ENCODE results near the gene ATG14.

DNA sequence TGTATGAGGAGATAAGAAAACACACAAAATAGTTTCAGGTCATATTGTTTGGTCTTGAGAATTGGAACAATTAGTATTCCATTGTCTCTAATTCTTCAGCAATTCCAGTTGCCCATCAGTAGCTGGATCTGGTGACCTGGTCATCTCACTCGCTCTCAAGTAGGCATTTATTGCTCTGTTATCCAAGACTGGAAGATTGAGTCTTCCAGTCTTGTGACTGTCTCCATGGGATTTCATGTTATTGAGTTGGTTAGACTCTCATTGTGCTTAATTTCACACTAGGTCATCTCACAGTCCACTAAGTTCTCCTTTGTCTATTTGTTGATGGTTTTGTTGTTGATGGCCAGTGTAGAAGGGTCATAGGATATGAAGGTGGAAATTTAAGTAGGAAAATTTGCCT, 92.9 kb downstream of the ATG14 start:
- TF ChIP-seq, protein P1, sequence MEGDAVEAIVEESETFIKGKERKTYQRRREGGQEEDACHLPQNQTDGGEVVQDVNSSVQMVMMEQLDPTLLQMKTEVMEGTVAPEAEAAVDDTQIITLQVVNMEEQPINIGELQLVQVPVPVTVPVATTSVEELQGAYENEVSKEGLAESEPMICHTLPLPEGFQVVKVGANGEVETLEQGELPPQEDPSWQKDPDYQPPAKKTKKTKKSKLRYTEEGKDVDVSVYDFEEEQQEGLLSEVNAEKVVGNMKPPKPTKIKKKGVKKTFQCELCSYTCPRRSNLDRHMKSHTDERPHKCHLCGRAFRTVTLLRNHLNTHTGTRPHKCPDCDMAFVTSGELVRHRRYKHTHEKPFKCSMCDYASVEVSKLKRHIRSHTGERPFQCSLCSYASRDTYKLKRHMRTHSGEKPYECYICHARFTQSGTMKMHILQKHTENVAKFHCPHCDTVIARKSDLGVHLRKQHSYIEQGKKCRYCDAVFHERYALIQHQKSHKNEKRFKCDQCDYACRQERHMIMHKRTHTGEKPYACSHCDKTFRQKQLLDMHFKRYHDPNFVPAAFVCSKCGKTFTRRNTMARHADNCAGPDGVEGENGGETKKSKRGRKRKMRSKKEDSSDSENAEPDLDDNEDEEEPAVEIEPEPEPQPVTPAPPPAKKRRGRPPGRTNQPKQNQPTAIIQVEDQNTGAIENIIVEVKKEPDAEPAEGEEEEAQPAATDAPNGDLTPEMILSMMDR (IDR thresholded peaks at IDR 0.05) = no peak
- no peak for TF ChIP-seq EP300 (IDR thresholded peaks at IDR 0.05; ENCODE audit: borderline replicate concordance in 1 of 2, low read depth in 1 of 2, low read length in 1 of 2)
- no peak for TF ChIP-seq YY1 (IDR thresholded peaks at IDR 0.05; ENCODE audit: low read depth)
- no peak for TF ChIP-seq POLR2AphosphoS5 (IDR thresholded peaks at IDR 0.05; ENCODE audit: low read depth, low read length)
- TF ChIP-seq, protein P2, sequence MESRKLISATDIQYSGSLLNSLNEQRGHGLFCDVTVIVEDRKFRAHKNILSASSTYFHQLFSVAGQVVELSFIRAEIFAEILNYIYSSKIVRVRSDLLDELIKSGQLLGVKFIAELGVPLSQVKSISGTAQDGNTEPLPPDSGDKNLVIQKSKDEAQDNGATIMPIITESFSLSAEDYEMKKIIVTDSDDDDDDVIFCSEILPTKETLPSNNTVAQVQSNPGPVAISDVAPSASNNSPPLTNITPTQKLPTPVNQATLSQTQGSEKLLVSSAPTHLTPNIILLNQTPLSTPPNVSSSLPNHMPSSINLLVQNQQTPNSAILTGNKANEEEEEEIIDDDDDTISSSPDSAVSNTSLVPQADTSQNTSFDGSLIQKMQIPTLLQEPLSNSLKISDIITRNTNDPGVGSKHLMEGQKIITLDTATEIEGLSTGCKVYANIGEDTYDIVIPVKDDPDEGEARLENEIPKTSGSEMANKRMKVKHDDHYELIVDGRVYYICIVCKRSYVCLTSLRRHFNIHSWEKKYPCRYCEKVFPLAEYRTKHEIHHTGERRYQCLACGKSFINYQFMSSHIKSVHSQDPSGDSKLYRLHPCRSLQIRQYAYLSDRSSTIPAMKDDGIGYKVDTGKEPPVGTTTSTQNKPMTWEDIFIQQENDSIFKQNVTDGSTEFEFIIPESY (IDR thresholded peaks at IDR 0.05; ENCODE audit: borderline replicate concordance, low read depth) = no peak
- TF ChIP-seq TAF1 (IDR thresholded peaks at IDR 0.05; ENCODE audit: borderline replicate concordance, low read depth, low read length) = no peak
- TF ChIP-seq, protein P3, sequence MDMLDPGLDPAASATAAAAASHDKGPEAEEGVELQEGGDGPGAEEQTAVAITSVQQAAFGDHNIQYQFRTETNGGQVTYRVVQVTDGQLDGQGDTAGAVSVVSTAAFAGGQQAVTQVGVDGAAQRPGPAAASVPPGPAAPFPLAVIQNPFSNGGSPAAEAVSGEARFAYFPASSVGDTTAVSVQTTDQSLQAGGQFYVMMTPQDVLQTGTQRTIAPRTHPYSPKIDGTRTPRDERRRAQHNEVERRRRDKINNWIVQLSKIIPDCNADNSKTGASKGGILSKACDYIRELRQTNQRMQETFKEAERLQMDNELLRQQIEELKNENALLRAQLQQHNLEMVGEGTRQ (IDR thresholded peaks at IDR 0.05; ENCODE audit: borderline replicate concordance, low read depth, low read length) = no peak
- TF ChIP-seq RFX5 (IDR thresholded peaks at IDR 0.05; ENCODE audit: low read length) = no peak
- TF ChIP-seq NFIC (IDR thresholded peaks at IDR 0.05; ENCODE audit: borderline replicate concordance) = no peak
- TF ChIP-seq GATA2 (CRISPR knock-in tag; IDR thresholded peaks at IDR 0.05) = no peak
- no peak for TF ChIP-seq RXRA (IDR thresholded peaks at IDR 0.05; ENCODE audit: borderline replicate concordance, low read depth)
- no peak for TF ChIP-seq TCF12 (IDR thresholded peaks at IDR 0.05)

Measured in SK-N-SH (cell line).